Activated T-helper 17 cell treated with anti-CD3 and anti-CD28 coated beads, Interleukin-2, amount 50 U/mL, for 72 hours (primary cell): ENCODE data around the gene NOTO. TPM values are rescaled to one million over a fixed set of nuclear protein-coding genes. Genes with fewer than 3 reads are reported as not detected.

Source experiments
- ATAC-seq: fragments of 150-1000 bp; cut with Tn5 transposase; replicated peaks from 2 replicates; pipeline ENCODE4 v1.10.0; 2021; ENCODE audit warnings: mild to moderate bottlenecking, moderate library complexity
- H3K27ac Mint-ChIP-seq: one replicate; pipeline ENCODE4 v1.8.0; 2022; ENCODE audit warnings: mixed read lengths
- H3K27me3 Mint-ChIP-seq: one replicate; pipeline ENCODE4 v1.8.0; 2022; ENCODE audit warnings: mixed read lengths
- H3K36me3 Mint-ChIP-seq: one replicate; pipeline ENCODE4 v1.8.0; 2022; ENCODE audit warnings: low read depth, mild to moderate bottlenecking, mixed read lengths
- H3K4me1 Mint-ChIP-seq: one replicate; pipeline ENCODE4 v1.8.0; 2022; ENCODE audit warnings: mixed read lengths
- H3K4me3 Mint-ChIP-seq: one replicate; pipeline ENCODE4 v1.8.0; 2022; ENCODE audit warnings: mild to moderate bottlenecking, mixed read lengths
- H3K9me3 Mint-ChIP-seq: one replicate; pipeline ENCODE4 v1.8.0; 2022; ENCODE audit warnings: mixed read lengths
- total RNA-seq, 2 donors: library from RNA; stranded (reverse); gene quantifications; one replicate each; pipeline ENCODE4 v1.2.3, GENCODE V29; 2022

The NOTO gene
- total RNA-seq, 2 donors from 2014 or later: not detected

DNA sequence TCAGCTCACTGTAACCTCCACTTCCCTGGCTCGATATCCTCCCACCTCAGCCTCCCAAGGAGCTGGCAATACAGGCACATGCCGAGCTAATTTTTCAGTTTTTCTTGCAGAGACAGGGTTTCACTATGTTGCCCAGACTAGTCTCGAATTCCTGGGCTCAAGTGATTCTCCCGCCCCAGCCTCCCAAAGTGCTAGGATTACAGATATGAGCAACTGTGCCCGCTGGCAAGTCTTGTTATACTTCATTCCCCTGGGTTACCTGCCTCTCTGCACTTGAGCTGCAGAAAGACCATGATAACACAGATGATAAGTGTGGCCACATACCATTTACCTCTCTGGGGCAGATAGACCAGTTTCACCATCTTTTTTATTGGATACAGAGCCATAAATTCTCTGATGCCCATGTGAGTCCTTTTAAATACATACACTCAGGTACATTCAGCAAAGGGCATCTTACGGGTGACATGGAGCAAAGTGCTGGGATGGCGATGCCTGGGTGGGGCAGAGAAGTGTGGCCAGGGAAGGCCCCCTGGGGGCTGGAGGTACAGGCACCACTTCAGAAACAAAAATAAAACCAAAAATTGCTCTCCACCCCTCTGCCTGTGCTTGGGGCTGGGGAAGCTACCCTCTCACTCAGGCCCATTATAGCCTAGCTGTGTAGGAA is 52.1 kb downstream of the NOTO start:
- H3K27ac Mint-ChIP-seq: no peak overlapping the region
- no peaks in the 10 kb centered on the region for H3K27me3 Mint-ChIP-seq
- no peaks in the 10 kb centered on the region for H3K4me1 Mint-ChIP-seq
- no peak for ATAC-seq
- H3K9me3 Mint-ChIP-seq: no peaks in the 10 kb centered on the region
- H3K36me3 Mint-ChIP-seq: peaks cover 66% of the 10 kb centered on the region
- H3K4me3 Mint-ChIP-seq: no peak overlapping the region

GRCh38 chr2:73255007-73255644 is 52.8 kb downstream of the NOTO start:
- Mint-ChIP-seq H3K36me3 (peaks cover 63% of the 10 kb centered on the region), H3K4me1 (no peaks in the 10 kb centered on the region), H3K27ac (no peak overlapping the region), H3K9me3 (no peaks in the 10 kb centered on the region), H3K4me3 (no peak overlapping the region), H3K27me3 (no peaks in the 10 kb centered on the region)
- ATAC-seq: peak; percentile 11

- Mint-ChIP-seq H3K27me3 (no peaks in the 10 kb centered on the region), H3K4me1 (no peaks in the 10 kb centered on the region), H3K27ac (peak overlapping the region; percentile 76), H3K4me3 (no peak overlapping the region), H3K9me3 (no peaks in the 10 kb centered on the region), H3K36me3 (peaks cover 54% of the 10 kb centered on the region)
- no peak for ATAC-seq
Measured at GRCh38 chr2:73255907-73256617, 53.7 kb downstream of the NOTO start.

- Mint-ChIP-seq H3K27me3 (no peaks in the 10 kb centered on the region), H3K36me3 (peaks cover 52% of the 10 kb centered on the region), H3K27ac (peak overlapping the region; percentile 76), H3K4me3 (no peak overlapping the region), H3K9me3 (no peaks in the 10 kb centered on the region), H3K4me1 (no peaks in the 10 kb centered on the region)
- ATAC-seq: peak; percentile 12
Measured at GRCh38 chr2:73256618-73256922, 54.2 kb downstream of the NOTO start.

DNA sequence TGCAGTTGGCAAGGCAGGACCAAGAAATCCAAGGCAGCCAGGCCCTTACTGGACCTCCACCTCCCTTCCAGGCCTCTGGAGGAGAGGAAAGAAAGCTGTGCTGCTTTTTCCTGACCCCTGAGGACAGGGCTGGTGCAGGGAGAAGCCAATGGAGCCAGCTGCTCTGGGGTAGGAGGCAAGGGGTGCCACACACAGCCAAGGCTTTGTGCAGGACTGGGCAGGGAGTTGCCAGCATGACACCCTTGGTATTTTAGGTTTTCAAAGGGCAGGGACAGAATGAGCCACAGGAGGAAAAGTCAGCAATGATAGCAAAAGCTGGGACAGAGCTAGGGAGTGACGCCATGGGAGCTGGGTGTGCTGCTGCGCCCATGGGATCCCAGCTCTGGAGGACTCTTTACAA is 54.6 kb downstream of the NOTO start:
- Mint-ChIP-seq H3K27ac (peak overlapping the region; percentile 76), H3K9me3 (no peaks in the 10 kb centered on the region), H3K36me3 (peaks cover 51% of the 10 kb centered on the region), H3K27me3 (no peaks in the 10 kb centered on the region), H3K4me1 (no peaks in the 10 kb centered on the region), H3K4me3 (no peak overlapping the region)
- ATAC-seq: no peak

GRCh38 chr2:73257425-73258125 is 55.2 kb downstream of the NOTO start:
- no peaks in the 10 kb centered on the region for H3K9me3 Mint-ChIP-seq
- H3K4me1 Mint-ChIP-seq: no peaks in the 10 kb centered on the region
- H3K4me3 Mint-ChIP-seq: no peak overlapping the region
- peak overlapping the region; percentile 76 for H3K27ac Mint-ChIP-seq
- no peak for ATAC-seq
- H3K27me3 Mint-ChIP-seq: no peaks in the 10 kb centered on the region
- H3K36me3 Mint-ChIP-seq: peaks cover 45% of the 10 kb centered on the region

DNA sequence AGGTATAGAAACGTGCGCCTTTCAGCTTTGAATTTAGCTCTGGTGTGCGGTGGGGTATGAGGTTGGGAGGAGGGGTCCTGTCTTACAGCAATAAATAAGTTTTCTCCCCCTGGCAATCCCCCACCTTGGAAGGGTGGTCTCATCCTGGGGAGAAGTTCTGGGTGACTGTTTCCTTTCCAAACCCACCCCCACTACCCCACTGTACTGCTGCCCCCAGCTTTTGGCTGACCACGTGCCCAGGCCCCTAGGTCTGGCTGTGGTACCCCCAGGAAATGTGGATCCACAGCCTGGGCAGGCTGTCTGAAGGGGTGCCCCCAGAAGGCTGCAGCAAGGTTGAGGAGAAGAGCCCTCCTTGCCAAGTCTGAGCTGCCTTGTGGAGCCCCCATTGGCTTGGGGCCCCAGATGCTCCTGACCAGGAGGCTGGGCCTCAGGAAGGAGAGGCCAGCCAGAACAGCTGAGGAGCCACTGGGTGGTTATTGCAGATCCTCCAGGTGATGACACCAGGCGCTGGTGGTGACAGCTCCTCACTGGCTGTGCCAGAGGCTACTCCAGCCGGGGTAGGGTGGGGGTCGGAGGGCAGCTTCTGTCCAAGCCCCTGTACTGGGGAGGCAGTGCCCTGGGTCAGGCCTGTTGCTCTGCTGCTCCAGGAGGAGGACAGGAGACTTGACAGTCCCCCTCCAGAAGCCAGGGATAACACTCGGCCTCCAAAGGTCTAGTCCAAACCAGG is 56.0 kb downstream of the NOTO start:
- no peaks in the 10 kb centered on the region for H3K9me3 Mint-ChIP-seq
- H3K27me3 Mint-ChIP-seq: no peaks in the 10 kb centered on the region
- no peak for ATAC-seq
- peak overlapping the region; percentile 43 for H3K27ac Mint-ChIP-seq
- no peak overlapping the region for H3K4me3 Mint-ChIP-seq
- H3K36me3 Mint-ChIP-seq: peaks cover 42% of the 10 kb centered on the region
- no peaks in the 10 kb centered on the region for H3K4me1 Mint-ChIP-seq

DNA sequence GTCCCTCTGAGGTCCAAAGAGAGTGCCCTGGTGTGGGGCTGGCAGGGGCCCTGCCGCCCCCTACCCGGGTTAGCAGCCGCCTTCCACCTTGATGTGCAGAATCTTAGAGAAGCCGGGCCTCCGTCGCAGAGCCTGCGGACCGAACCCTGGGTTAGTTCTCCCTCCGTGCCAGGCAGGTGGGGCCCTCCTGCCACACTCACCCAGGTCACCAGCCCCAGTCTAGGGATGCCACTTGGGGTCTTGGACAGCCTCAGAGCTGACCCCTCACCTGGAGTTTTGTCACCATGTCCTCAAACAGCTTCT is 56.5 kb downstream of the NOTO start:
- no peak for ATAC-seq

GRCh38 chr2:73259276-73259675 is 56.9 kb downstream of the NOTO start:
- no peaks in the 10 kb centered on the region for H3K27me3 Mint-ChIP-seq
- no peaks in the 10 kb centered on the region for H3K4me1 Mint-ChIP-seq
- H3K27ac Mint-ChIP-seq: no peak overlapping the region
- no peak overlapping the region for H3K4me3 Mint-ChIP-seq
- peaks cover 41% of the 10 kb centered on the region for H3K36me3 Mint-ChIP-seq
- no peaks in the 10 kb centered on the region for H3K9me3 Mint-ChIP-seq
- no peak for ATAC-seq

More for the DNA sequence above, 56.5 kb downstream of the NOTO start:
- no peaks in the 10 kb centered on the region for H3K27me3 Mint-ChIP-seq
- H3K4me1 Mint-ChIP-seq: no peaks in the 10 kb centered on the region
- no peak overlapping the region for H3K4me3 Mint-ChIP-seq
- H3K9me3 Mint-ChIP-seq: no peaks in the 10 kb centered on the region
- H3K27ac Mint-ChIP-seq: no peak overlapping the region
- peaks cover 40% of the 10 kb centered on the region for H3K36me3 Mint-ChIP-seq

DNA sequence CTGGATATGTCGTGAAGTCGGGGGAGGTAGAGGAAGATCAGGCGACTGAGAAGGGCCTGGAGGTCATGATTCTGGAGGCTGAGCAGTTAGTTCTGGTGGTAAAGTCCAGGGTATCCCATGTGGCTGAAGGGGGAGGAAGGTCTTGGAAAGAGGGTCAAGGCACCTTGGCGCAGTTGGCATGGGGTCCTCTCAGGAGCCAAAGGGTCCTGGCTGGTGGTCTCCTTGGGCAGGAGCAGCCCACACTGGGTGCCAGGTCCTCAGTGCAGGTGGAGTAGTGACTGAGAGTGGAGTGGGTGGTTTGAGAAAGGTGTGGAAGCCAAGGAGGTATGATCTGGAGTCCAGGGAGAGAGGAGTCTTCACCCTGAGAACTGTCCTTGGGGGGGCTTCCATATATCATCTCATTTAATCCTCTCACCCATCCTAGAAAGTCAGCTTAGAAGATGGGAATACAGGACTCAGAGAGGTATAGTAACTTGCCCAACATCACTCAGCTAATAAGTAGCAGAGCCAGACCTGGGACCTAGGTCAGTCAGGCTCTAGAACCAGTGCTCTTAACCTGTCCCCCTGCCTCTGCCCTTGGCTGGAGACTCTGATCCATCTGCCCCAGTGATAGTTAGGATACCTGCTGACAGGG is 57.4 kb downstream of the NOTO start:
- no peak for ATAC-seq
- H3K9me3 Mint-ChIP-seq: no peaks in the 10 kb centered on the region
- H3K4me1 Mint-ChIP-seq: no peaks in the 10 kb centered on the region
- no peaks in the 10 kb centered on the region for H3K27me3 Mint-ChIP-seq
- H3K36me3 Mint-ChIP-seq: peaks cover 41% of the 10 kb centered on the region
- H3K27ac Mint-ChIP-seq: no peak overlapping the region
- H3K4me3 Mint-ChIP-seq: no peak overlapping the region

DNA sequence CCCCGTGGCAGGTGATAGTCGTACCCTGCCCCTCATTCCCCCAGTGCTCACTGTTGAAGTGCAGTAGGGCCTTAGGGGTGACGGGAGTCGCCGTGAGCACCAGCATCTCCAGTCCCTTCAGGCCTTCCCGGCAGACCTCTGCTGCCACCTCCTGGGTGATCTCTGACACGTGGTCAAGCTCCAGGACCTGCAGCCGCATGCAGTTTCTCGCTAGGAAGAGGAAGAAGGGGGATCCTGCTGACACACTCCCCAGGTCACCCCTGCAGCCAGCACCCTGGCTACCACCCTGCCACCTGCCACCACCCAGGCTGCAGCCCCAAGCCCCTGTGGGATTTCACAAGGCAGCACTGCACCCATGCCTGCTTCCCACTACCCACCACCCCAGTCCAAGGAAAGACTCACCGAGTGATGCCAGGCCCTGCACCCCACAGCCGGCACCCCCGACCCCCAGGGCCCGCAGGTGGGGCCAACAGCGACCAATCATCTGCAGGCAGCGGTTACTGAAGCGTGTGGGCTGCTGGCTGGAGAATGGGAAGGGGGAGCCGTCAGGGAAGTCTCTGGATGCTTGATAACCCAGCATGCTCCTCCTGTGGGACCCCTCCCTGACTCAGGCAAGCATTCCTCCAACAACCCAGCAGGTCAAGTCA is 58.1 kb downstream of the NOTO start:
- H3K36me3 Mint-ChIP-seq: peaks cover 34% of the 10 kb centered on the region
- ATAC-seq: no peak
- H3K4me3 Mint-ChIP-seq: no peak overlapping the region
- no peak overlapping the region for H3K27ac Mint-ChIP-seq
- H3K9me3 Mint-ChIP-seq: no peaks in the 10 kb centered on the region
- H3K4me1 Mint-ChIP-seq: no peaks in the 10 kb centered on the region
- H3K27me3 Mint-ChIP-seq: no peaks in the 10 kb centered on the region
